Keratinocyte (primary cell): ENCODE measurements around the gene EIF3F. TPM values are rescaled to one million over a fixed set of nuclear protein-coding genes. Genes with fewer than 3 reads are reported as not detected.

Experiments
- DNase-seq: peaks from one replicate; pipeline ENCODE4 v3.0.0-alpha.2; 2011; ENCODE audit warnings: low read depth, missing footprints, low spot score
- FAIRE-seq: peaks from 2 replicates; lab custom pipeline; 2011; peaks lifted over from hg19 to GRCh38; lab: Jason Lieb, UNC
- H2AFZ ChIP-seq: 2 replicates; pipeline ENCODE4 v1.6.0; 2012; ENCODE audit warnings: low read length, control low read depth, inconsistent platforms; ENCODE audit not compliant: control insufficient read depth
- H3K27ac ChIP-seq: 2 replicates; pipeline ENCODE4 v1.5.1; 2011; ENCODE audit warnings: low read length; ENCODE audit not compliant: control insufficient read depth, insufficient read depth
- H3K27me3 ChIP-seq: 3 replicates; pipeline ENCODE4 v1.6.0; 2011; ENCODE audit warnings: low read length; ENCODE audit not compliant: control insufficient read depth, insufficient read depth; ENCODE audit errors: extremely low read depth
- H3K36me3 ChIP-seq, 2 experiments: 2 replicates in 1 of 2; 3 replicates in 1 of 2; pipeline ENCODE4 v1.5.1; 2011; ENCODE audit warnings: low read length in 2 of 2, mild to moderate bottlenecking in 1 of 2; ENCODE audit not compliant: control insufficient read depth in 2 of 2, insufficient read depth in 2 of 2; ENCODE audit errors: extremely low read depth in 1 of 2
- H3K4me1 ChIP-seq: 3 replicates; pipeline ENCODE4 v1.5.1; 2011; ENCODE audit warnings: low read length; ENCODE audit not compliant: control insufficient read depth, insufficient read depth; ENCODE audit errors: extremely low read depth
- H3K4me2 ChIP-seq: 3 replicates; pipeline ENCODE4 v1.6.0; 2011; ENCODE audit warnings: low read depth, low read length; ENCODE audit not compliant: control insufficient read depth, insufficient read depth; ENCODE audit errors: extremely low read depth
- H3K4me3 ChIP-seq, 3 experiments: fragments of 200-600 bp in 1 of 3; sonication (generic) in 1 of 3; 2 replicates in 2 of 3; 3 replicates in 1 of 3; pipeline ENCODE4 v1.5.1; 2011 to 2016; ENCODE audit warnings: low read length in 3 of 3, mild to moderate bottlenecking in 3 of 3, control low read depth in 2 of 3, inconsistent platforms in 1 of 3, low read depth in 1 of 3, mixed read lengths in 1 of 3, mixed run types in 1 of 3, moderate library complexity in 1 of 3; ENCODE audit not compliant: control insufficient read depth in 2 of 3, insufficient read depth in 2 of 3; ENCODE audit errors: extremely low read depth in 1 of 3
- H3K79me2 ChIP-seq: 2 replicates; pipeline ENCODE4 v1.6.0; 2012; ENCODE audit warnings: low read length; ENCODE audit not compliant: control insufficient read depth, insufficient read depth
- H3K9ac ChIP-seq: 3 replicates; pipeline ENCODE4 v1.6.0; 2011; ENCODE audit warnings: low read length; ENCODE audit not compliant: control insufficient read depth, insufficient read depth; ENCODE audit errors: extremely low read depth
- H3K9me1 ChIP-seq: 3 replicates; pipeline ENCODE4 v1.6.0; 2011; ENCODE audit warnings: low read length; ENCODE audit not compliant: control insufficient read depth, insufficient read depth; ENCODE audit errors: extremely low read depth
- H3K9me3 ChIP-seq: 2 replicates; pipeline ENCODE4 v1.5.1; 2012; ENCODE audit warnings: low read depth, low read length; ENCODE audit not compliant: control insufficient read depth
- H4K20me1 ChIP-seq: 3 replicates; pipeline ENCODE4 v1.6.0; 2011; ENCODE audit warnings: low read length; ENCODE audit not compliant: control insufficient read depth, insufficient read depth; ENCODE audit errors: extremely low read depth
- EZH2 ChIP-seq: IDR thresholded peaks from one replicate; pipeline ENCODE4 v1.6.1; 2012; ENCODE audit warnings: inconsistent platforms, mild to moderate bottlenecking, low read length, moderate library complexity
- dilution Hi-C: fragments of 300-500 bp; cut with MboI; formaldehyde crosslinking; loops from one replicate; pipeline ENCODE4 v1.7.0; 2020; ENCODE audit warnings: low sequenced_read_pairs; ENCODE audit not compliant: extremely low pct_ligation_motif_present
- polyA plus RNA-seq, 5 experiments: library from polyadenylated mRNA; depleted of rRNA in 3 of 5; stranded (reverse) in 3 of 5; stranded (forward) in 1 of 5; unstranded in 1 of 5; fragments of >200 nt; gene quantifications; 1 replicate in 1 of 5; 2 replicates in 3 of 5; 3 replicates in 1 of 5; pipeline versions ENCODE4 v1.2.1 to v1.2.3, GENCODE V29; 2011 to 2012; ENCODE audit warnings: missing spikeins in 2 of 5, low read depth in 1 of 5, low replicate concordance in 1 of 5
- TF ChIP-seq, protein P1 (sequence below), 3 experiments: IDR thresholded peaks in 1 of 3; conservative IDR thresholded peaks in 1 of 3; optimal IDR thresholded peaks in 1 of 3; 2 replicates in 2 of 3; 3 replicates in 1 of 3; pipeline versions ENCODE3 to v1.5.1; 2011; ENCODE audit warnings: low read length in 3 of 3, mild to moderate bottlenecking in 3 of 3, moderate library complexity in 2 of 3, control low read depth in 1 of 3, inconsistent platforms in 1 of 3; ENCODE audit not compliant: insufficient read depth in 2 of 3; ENCODE audit errors: extremely low read depth in 1 of 3

EIF3F gene
- polyA plus RNA-seq, 1 donor (not counting 4 experiments of a cell fraction or from before 2014, with no cell fraction given): 158 TPM

DNA sequence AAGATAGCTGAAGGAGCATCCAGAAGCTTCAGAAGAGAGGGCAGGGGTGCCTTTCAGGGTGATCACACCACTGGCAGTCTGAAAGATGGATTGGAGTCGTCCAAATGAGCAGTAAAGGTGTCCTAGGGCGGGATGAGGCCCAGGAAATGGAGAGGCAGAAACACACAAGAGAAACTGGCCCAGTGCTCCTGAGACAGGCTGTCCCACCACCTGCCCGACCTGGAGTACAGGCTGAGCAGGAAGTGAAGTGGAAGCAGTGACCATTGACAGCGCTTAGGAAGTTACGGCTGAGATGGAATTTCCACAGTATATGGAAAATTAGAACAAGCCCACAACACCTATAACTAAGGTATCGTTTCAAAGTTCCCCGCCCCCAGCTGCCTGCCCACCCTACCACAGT is 16.1 kb downstream of the EIF3F start:
- no peaks in the 10 kb centered on the region for H3K79me2 ChIP-seq
- H2AFZ ChIP-seq: no peak overlapping the region
- dilution Hi-C loops: no loop called here
- DNase-seq (no peak), FAIRE-seq (no peak)
- H3K9me3 ChIP-seq: no peaks in the 10 kb centered on the region
- TF ChIP-seq, protein P1, sequence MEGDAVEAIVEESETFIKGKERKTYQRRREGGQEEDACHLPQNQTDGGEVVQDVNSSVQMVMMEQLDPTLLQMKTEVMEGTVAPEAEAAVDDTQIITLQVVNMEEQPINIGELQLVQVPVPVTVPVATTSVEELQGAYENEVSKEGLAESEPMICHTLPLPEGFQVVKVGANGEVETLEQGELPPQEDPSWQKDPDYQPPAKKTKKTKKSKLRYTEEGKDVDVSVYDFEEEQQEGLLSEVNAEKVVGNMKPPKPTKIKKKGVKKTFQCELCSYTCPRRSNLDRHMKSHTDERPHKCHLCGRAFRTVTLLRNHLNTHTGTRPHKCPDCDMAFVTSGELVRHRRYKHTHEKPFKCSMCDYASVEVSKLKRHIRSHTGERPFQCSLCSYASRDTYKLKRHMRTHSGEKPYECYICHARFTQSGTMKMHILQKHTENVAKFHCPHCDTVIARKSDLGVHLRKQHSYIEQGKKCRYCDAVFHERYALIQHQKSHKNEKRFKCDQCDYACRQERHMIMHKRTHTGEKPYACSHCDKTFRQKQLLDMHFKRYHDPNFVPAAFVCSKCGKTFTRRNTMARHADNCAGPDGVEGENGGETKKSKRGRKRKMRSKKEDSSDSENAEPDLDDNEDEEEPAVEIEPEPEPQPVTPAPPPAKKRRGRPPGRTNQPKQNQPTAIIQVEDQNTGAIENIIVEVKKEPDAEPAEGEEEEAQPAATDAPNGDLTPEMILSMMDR (optimal IDR thresholded peaks at IDR 0.05 in 1 of 3, IDR thresholded peaks at IDR 0.05 in 1 of 3, conservative IDR thresholded peaks at IDR 0.05 in 1 of 3; ENCODE audit: extremely low read depth in 1 of 3, insufficient read depth in 2 of 3, low read length in 3 of 3): no peak
- TF ChIP-seq EZH2: no peak
- H3K4me2 ChIP-seq: no peak overlapping the region
- no peaks in the 10 kb centered on the region for H3K4me1 ChIP-seq
- peaks cover 0 to 4% of the 10 kb centered on the region in 2 experiments for H3K36me3 ChIP-seq
- H3K27ac ChIP-seq: no peak overlapping the region
- H4K20me1 ChIP-seq: no peaks in the 10 kb centered on the region
- no peaks in the 10 kb centered on the region for H3K27me3 ChIP-seq
- no peak overlapping the region for H3K4me3 ChIP-seq
- no peaks in the 10 kb centered on the region for H3K9me1 ChIP-seq
- H3K9ac ChIP-seq: no peak overlapping the region

DNA sequence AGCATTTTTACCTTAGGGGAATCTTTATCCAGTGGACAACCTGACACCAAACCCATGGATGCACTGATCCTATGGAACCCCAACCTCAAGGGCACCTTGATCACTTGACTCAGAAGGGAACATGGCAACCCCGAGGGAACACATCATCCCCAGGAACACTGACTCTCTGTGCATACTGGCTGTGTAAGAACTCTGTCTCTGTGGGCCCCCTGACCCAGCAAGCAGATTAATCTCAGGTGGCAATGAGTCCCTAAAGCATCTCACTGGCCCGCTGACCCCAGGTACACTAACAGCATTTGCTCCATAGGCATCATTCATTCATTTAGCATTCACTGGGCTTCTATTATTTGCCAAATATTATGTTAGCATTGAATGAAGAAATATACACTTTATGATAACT is 16.9 kb downstream of the EIF3F start:
- FAIRE-seq: no peak
- Histone ChIP-seq H3K36me3 (no peaks in the 10 kb centered on the region), H3K4me1 (no peaks in the 10 kb centered on the region)

More for the DNA sequence above, 16.9 kb downstream of the EIF3F start:
- no peaks in the 10 kb centered on the region for H3K27me3 ChIP-seq
- TF ChIP-seq, protein P1 (optimal IDR thresholded peaks at IDR 0.05 in 1 of 3, IDR thresholded peaks at IDR 0.05 in 1 of 3, conservative IDR thresholded peaks at IDR 0.05 in 1 of 3; ENCODE audit: extremely low read depth in 1 of 3, insufficient read depth in 2 of 3, low read length in 3 of 3): no peak
- TF ChIP-seq EZH2: no peak
- no peak for DNase-seq
- no peak overlapping the region for H2AFZ ChIP-seq
- no peaks in the 10 kb centered on the region for H3K9me1 ChIP-seq
- dilution Hi-C loops: no loop called here
- H3K9me3 ChIP-seq: no peaks in the 10 kb centered on the region
- H3K9ac ChIP-seq: no peak overlapping the region
- H3K79me2 ChIP-seq: no peaks in the 10 kb centered on the region
- no peaks in the 10 kb centered on the region for H4K20me1 ChIP-seq
- H3K27ac ChIP-seq: no peak overlapping the region
- no peak overlapping the region for H3K4me3 ChIP-seq
- H3K4me2 ChIP-seq: no peak overlapping the region
